Parathyroid adenoma (tissue), 2 donors: ENCODE measurements around the gene TPCN1.

Source experiments
- H2AFZ ChIP-seq: fragments of 300-600 bp; sonication (generic); one replicate; pipeline ENCODE4 v1.7.0; 2017; ENCODE audit warnings: antibody characterized with exemption, mild to moderate bottlenecking
- H3K27ac ChIP-seq: fragments of 300-600 bp; sonication (generic); one replicate; pipeline ENCODE4 v1.7.0; 2017
- H3K27me3 ChIP-seq: fragments of 300-600 bp; sonication (generic); one replicate; pipeline ENCODE4 v1.7.0; 2017; ENCODE audit warnings: low read length; ENCODE audit not compliant: control insufficient read depth, insufficient read depth
- H3K36me3 ChIP-seq: fragments of 300-600 bp; sonication (generic); one replicate; pipeline ENCODE4 v1.7.0; 2017; ENCODE audit warnings: low read length; ENCODE audit not compliant: control insufficient read depth, insufficient read depth
- H3K4me1 ChIP-seq: fragments of 300-600 bp; sonication (generic); one replicate; pipeline ENCODE4 v1.7.0; 2017; ENCODE audit warnings: control low read depth
- H3K4me2 ChIP-seq: fragments of 300-600 bp; sonication (generic); one replicate; pipeline ENCODE4 v1.7.0; 2017; ENCODE audit warnings: low read length
- H3K4me3 ChIP-seq: fragments of 300-600 bp; sonication (generic); one replicate; pipeline ENCODE4 v1.7.0; 2017; ENCODE audit warnings: low read depth, low read length
- H3K79me2 ChIP-seq: fragments of 300-600 bp; sonication (generic); one replicate; pipeline ENCODE4 v1.7.0; 2017; ENCODE audit warnings: control low read depth
- H3K9ac ChIP-seq: fragments of 300-600 bp; sonication (generic); one replicate; pipeline ENCODE4 v1.7.0; 2017; ENCODE audit warnings: mild to moderate bottlenecking
- H3K9me3 ChIP-seq: fragments of 300-600 bp; sonication (generic); one replicate; pipeline ENCODE4 v1.7.0; 2017; ENCODE audit warnings: low read length; ENCODE audit not compliant: control insufficient read depth
- TF ChIP-seq, protein P1 (sequence below): fragments of 300-600 bp; sonication (generic); IDR thresholded peaks from one replicate; pipeline ENCODE4 v1.7.0; 2017; ENCODE audit warnings: antibody characterized with exemption, mild to moderate bottlenecking
- donor health status: primary hyperparathyroidism.

Gene TPCN1

DNA sequence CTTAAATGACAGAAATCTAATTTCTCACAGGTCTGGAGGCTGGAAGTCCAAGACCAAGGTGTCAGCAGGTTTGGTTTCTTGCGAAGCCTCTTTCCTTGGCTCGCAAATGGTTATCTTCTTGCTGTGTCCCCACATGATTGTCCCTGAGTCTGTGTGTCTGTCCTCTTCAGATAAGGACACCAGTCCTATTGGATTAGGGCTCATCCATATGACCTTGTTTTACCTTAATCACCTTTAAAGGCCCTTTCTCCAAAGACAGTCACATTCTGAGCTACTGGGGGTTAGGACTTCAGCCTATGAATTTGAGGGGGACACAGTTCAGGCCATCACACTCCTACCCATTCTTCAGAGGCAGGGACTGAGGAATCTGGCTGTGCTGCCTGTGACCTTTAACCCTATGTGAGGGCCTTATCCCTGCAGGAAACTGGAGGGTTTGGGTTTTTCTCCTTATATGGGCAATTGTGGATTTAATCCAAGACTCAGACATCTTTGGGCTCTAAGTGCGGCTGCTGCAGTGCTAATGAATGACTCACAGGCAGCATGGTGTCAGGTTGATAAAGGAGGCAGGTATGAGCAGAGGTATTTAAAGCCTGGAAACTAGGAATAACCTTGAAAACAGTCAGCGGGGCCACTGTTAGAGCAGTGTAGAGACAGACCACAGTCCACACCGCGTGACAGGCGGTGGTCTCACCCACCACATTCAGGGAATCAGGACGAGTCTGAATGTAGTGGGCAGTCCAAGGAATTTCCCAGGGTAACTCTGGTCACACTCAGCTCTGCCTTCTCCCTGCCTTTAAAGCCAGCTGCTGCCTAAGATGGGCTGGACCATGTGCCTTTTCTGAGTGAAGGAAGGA lies 10.2 kb downstream of the TPCN1 start:
- peaks cover 26% of the 10 kb centered on the region for H3K79me2 ChIP-seq
- TF ChIP-seq, protein P1, sequence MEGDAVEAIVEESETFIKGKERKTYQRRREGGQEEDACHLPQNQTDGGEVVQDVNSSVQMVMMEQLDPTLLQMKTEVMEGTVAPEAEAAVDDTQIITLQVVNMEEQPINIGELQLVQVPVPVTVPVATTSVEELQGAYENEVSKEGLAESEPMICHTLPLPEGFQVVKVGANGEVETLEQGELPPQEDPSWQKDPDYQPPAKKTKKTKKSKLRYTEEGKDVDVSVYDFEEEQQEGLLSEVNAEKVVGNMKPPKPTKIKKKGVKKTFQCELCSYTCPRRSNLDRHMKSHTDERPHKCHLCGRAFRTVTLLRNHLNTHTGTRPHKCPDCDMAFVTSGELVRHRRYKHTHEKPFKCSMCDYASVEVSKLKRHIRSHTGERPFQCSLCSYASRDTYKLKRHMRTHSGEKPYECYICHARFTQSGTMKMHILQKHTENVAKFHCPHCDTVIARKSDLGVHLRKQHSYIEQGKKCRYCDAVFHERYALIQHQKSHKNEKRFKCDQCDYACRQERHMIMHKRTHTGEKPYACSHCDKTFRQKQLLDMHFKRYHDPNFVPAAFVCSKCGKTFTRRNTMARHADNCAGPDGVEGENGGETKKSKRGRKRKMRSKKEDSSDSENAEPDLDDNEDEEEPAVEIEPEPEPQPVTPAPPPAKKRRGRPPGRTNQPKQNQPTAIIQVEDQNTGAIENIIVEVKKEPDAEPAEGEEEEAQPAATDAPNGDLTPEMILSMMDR, result no peak
- H3K4me3 ChIP-seq, result no peak overlapping the region
- H3K9ac ChIP-seq, result no peak overlapping the region
- H3K4me2 ChIP-seq, result no peak overlapping the region
- H3K36me3 ChIP-seq, result no peaks in the 10 kb centered on the region
- no peaks in the 10 kb centered on the region for H3K27me3 ChIP-seq
- H3K9me3 ChIP-seq, result no peaks in the 10 kb centered on the region
- H3K27ac ChIP-seq, result peak overlapping the region; percentile 82
- no peak overlapping the region for H2AFZ ChIP-seq
- peaks cover 44% of the 10 kb centered on the region for H3K4me1 ChIP-seq

DNA sequence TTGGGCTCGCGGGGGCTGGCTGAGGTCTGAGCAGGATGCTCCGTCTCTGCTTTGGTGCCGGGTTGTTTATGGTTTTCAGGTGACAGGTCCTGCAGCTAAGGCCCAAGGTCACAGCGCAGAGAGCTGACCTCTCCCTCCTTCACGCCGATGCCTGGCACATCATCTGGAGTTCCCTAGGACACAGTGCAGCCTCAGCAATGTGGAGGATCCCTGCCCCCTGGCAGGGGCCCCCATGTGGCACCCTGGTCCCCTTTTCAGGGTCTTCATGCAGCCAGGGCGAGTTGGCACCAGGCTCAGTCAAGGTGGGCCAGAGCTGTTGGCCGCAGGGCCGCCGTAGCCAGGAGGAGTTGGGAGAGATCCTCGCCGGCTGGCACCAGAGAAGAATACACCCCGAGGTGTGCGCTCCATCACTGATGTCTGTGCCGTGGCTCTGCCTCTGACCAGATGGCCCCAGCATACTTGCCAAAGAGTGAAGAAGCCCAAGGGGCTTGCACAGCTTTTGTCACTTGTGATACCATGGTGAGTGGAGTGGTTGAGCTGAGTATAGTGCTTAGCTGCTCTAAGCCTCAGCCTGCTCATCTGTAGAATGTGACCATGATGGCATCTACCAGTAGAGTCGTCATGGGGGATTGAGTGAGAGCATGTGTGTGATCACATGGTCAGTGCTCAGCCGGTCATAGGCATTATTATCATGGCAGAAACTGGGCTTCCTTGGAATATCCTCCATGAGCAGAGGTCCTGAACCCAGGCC lies 11.0 kb downstream of the TPCN1 start:
- no peaks in the 10 kb centered on the region for H3K9me3 ChIP-seq
- H2AFZ ChIP-seq, result peak overlapping the region; percentile 26
- peaks cover 51% of the 10 kb centered on the region for H3K4me1 ChIP-seq
- H3K4me2 ChIP-seq, result peak overlapping the region; percentile 49
- no peaks in the 10 kb centered on the region for H3K27me3 ChIP-seq
- peaks cover 24% of the 10 kb centered on the region for H3K79me2 ChIP-seq
- peak overlapping the region; percentile 33 for H3K4me3 ChIP-seq
- H3K36me3 ChIP-seq, result no peaks in the 10 kb centered on the region
- H3K27ac ChIP-seq, result peak overlapping the region; percentile 82
- no peak overlapping the region for H3K9ac ChIP-seq
- TF ChIP-seq, protein P1, result no peak

DNA sequence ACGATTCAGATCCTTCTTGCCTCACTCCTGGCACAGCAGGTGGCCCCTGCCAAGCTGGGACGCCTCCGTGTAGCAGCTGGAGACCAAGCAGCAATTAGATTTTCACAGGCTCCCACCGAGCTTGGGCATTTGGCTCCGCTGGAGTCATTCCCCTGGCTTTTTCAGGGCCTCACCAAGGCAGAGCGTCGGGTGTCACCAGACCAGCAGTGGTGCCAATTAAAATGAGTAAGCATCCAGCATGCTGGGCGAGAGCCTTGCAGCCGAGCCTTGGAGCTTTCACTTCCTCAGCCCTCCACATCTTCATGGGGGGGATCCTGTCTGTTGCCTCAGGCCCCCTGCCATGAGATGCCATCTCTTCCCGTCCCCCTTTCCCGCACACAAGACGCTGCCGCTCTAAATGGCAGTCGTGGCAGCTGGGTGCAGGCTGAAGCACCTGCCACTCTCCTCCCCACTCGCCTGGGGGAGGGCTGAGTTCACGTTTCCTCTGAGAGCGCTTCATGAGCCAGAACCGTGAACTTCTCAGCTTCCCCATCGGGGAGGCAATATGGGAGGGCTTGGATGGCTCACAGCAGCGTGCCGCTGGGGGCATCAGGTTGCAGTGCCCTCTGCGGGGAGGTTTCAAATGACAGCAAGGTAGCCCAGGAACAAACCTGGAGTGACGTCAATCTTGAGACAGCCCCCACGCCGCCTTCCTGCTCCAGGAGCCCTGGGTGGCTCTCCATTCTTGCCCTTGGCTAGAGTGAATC lies 11.7 kb downstream of the TPCN1 start:
- Histone ChIP-seq H3K27me3 (no peaks in the 10 kb centered on the region), H3K4me2 (peak overlapping the region; percentile 49), H3K36me3 (no peaks in the 10 kb centered on the region), H3K79me2 (peaks cover 18% of the 10 kb centered on the region), H3K9ac (no peak overlapping the region), H3K27ac (peak overlapping the region; percentile 82), H2AFZ (peak overlapping the region; percentile 26), H3K9me3 (no peaks in the 10 kb centered on the region), H3K4me3 (peak overlapping the region; percentile 33), H3K4me1 (peaks cover 55% of the 10 kb centered on the region)
- TF ChIP-seq, protein P1, result peak; percentile 59

DNA sequence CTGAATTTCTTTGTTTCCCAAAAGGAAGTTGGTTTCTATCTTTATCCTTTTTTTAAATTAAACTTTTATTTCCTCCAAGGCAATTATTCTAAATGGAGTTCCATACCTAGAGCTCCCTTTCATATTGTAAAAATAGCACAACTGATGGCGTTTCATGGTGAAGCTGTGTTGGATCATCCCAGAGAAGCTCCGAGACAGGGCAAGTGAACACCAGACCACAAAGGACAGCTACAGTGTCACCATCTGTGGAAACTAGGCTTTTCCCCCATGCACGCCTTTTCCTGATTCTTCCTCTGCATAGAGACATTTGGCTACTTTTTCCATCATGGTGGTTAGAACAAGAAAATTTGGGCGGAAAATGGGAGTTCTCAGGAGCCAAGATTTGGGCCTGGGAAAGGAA lies 12.7 kb downstream of the TPCN1 start:
- H3K4me1 ChIP-seq, result peaks cover 55% of the 10 kb centered on the region
- no peaks in the 10 kb centered on the region for H3K36me3 ChIP-seq
- peak overlapping the region; percentile 82 for H3K27ac ChIP-seq
- no peaks in the 10 kb centered on the region for H3K9me3 ChIP-seq
- TF ChIP-seq, protein P1, result no peak
- H3K27me3 ChIP-seq, result no peaks in the 10 kb centered on the region
- H3K79me2 ChIP-seq, result peaks cover 10% of the 10 kb centered on the region
- peak overlapping the region; percentile 49 for H3K4me2 ChIP-seq
- no peak overlapping the region for H3K4me3 ChIP-seq
- H3K9ac ChIP-seq, result no peak overlapping the region
- H2AFZ ChIP-seq, result no peak overlapping the region
